HG02571 (cell line): ENCODE measurements around the gene IL17D.

ENCODE experiments used
- ATAC-seq: cut with Tn5 transposase; IDR thresholded peaks from one replicate; pipeline ENCODE4 v1.9.1; 2021; ENCODE audit warnings: mild to moderate bottlenecking, moderate library complexity; ENCODE audit not compliant: unreplicated experiment

The IL17D gene

GRCh38 chr13:20686863-20687579 lies 16.5 kb upstream of the IL17D start:
- ATAC-seq, result no peak

GRCh38 chr13:20689291-20689690 lies 14.2 kb upstream of the IL17D start:
- no peak for ATAC-seq

- no peak for ATAC-seq
Observed at GRCh38 chr13:20691616-20692015, 11.9 kb upstream of the IL17D start.

- no peak for ATAC-seq
Observed at GRCh38 chr13:20696073-20696472, 7.4 kb upstream of the IL17D start.

GRCh38 chr13:20699715-20700114 lies 3.8 kb upstream of the IL17D start:
- ATAC-seq, result no peak

GRCh38 chr13:20700288-20700687 lies 3.2 kb upstream of the IL17D start:
- no peak for ATAC-seq

GRCh38 chr13:20701461-20701860 lies 2.0 kb upstream of the IL17D start:
- ATAC-seq, result no peak

- no peak for ATAC-seq
Observed at GRCh38 chr13:20702530-20702914, 977 bp upstream of the IL17D start.

GRCh38 chr13:20703780-20704458 lies 420 bp downstream of the IL17D start:
- peak; percentile 90 for ATAC-seq

- no peak for ATAC-seq
Observed at GRCh38 chr13:20704459-20705069, 1.1 kb downstream of the IL17D start.

GRCh38 chr13:20706661-20707060 lies 3.2 kb downstream of the IL17D start:
- ATAC-seq, result no peak

GRCh38 chr13:20708216-20708615 lies 4.7 kb downstream of the IL17D start:
- no peak for ATAC-seq

- ATAC-seq, result no peak
Observed at GRCh38 chr13:20709369-20709768, 5.9 kb downstream of the IL17D start.

- ATAC-seq, result no peak
Observed at GRCh38 chr13:20709782-20710181, 6.3 kb downstream of the IL17D start.

- no peak for ATAC-seq
Observed at GRCh38 chr13:20711301-20712044, 8.0 kb downstream of the IL17D start.

GRCh38 chr13:20713014-20713376 lies 9.5 kb downstream of the IL17D start:
- ATAC-seq, result no peak

GRCh38 chr13:20713751-20714150 lies 10.3 kb downstream of the IL17D start:
- ATAC-seq, result no peak

- no peak for ATAC-seq
Observed at GRCh38 chr13:20714161-20714560, 10.7 kb downstream of the IL17D start.

- ATAC-seq, result no peak
Observed at GRCh38 chr13:20714563-20715329, 11.2 kb downstream of the IL17D start.

- no peak for ATAC-seq
Observed at GRCh38 chr13:20715330-20715712, 11.8 kb downstream of the IL17D start.

GRCh38 chr13:20716951-20717350 lies 13.5 kb downstream of the IL17D start:
- no peak for ATAC-seq
